Measurements from ENCODE around the gene DDHD1. TPM values are rescaled to one million over a fixed set of nuclear protein-coding genes. Genes with fewer than 3 reads are reported as not detected.

DDHD1 gene
- total and polyA plus RNA-seq, 2 experiments from 2014 or later: 6.2 to 18.8 TPM

GRCh38 chr14:53037016-53037415 lies 116.1 kb downstream of the DDHD1 start:
- no peaks in the 10 kb centered on the region for H3K9me2 ChIP-seq (replicated peaks; ENCODE audit: insufficient read depth)
- H3K4me1 ChIP-seq (ENCODE audit: insufficient read depth): peaks cover 17% of the 10 kb centered on the region
- H3K27ac ChIP-seq: no peak overlapping the region
- no peaks in the 10 kb centered on the region for H3K79me2 ChIP-seq
- no peak overlapping the region for H3K4me3 ChIP-seq
- no peak overlapping the region for H2AFZ ChIP-seq
- H3K27me3 ChIP-seq: no peaks in the 10 kb centered on the region
- no peaks in the 10 kb centered on the region for H4K20me1 ChIP-seq (ENCODE audit: insufficient read depth, poor library complexity, severe bottlenecking)
- no peaks in the 10 kb centered on the region for H3K36me3 ChIP-seq (replicated peaks; ENCODE audit: insufficient read depth, low read depth)
- DNase-seq (ENCODE audit: low spot score): no peak
- no peak overlapping the region for H3K4me2 ChIP-seq
- H3K9me3 ChIP-seq (ENCODE audit: low read depth): no peaks in the 10 kb centered on the region
- TF ChIP-seq EZH2phosphoT487 (IDR thresholded peaks at IDR 0.05; ENCODE audit: low read depth, severe bottlenecking, unreplicated experiment) (no peak), CTCF (IDR thresholded peaks at IDR 0.05; ENCODE audit: poor library complexity) (no peak), EZH2 (IDR thresholded peaks at IDR 0.05; ENCODE audit: borderline replicate concordance) (no peak)
- 88% methylated on average over 1 of the region's 1 CpG for WGBS (ENCODE audit: low lambda C conversion rate, missing lambda C conversion rate)

GRCh38 chr14:53035336-53036210 lies 117.5 kb downstream of the DDHD1 start:
- H3K4me3 ChIP-seq: no peak overlapping the region
- no peaks in the 10 kb centered on the region for H3K79me2 ChIP-seq
- no peak overlapping the region for H3K27ac ChIP-seq
- peaks cover 17% of the 10 kb centered on the region for H3K4me1 ChIP-seq (ENCODE audit: insufficient read depth)
- TF ChIP-seq CTCF (IDR thresholded peaks at IDR 0.05; ENCODE audit: poor library complexity) (no peak), EZH2phosphoT487 (IDR thresholded peaks at IDR 0.05; ENCODE audit: low read depth, severe bottlenecking, unreplicated experiment) (no peak), EZH2 (IDR thresholded peaks at IDR 0.05; ENCODE audit: borderline replicate concordance) (no peak)
- H4K20me1 ChIP-seq (ENCODE audit: insufficient read depth, poor library complexity, severe bottlenecking): no peaks in the 10 kb centered on the region
- H3K9me3 ChIP-seq (ENCODE audit: low read depth): no peaks in the 10 kb centered on the region
- no peak for DNase-seq (ENCODE audit: low spot score)
- H2AFZ ChIP-seq: no peak overlapping the region
- H3K36me3 ChIP-seq (replicated peaks; ENCODE audit: insufficient read depth, low read depth): no peaks in the 10 kb centered on the region
- no peaks in the 10 kb centered on the region for H3K27me3 ChIP-seq
- H3K9me2 ChIP-seq (replicated peaks; ENCODE audit: insufficient read depth): no peaks in the 10 kb centered on the region
- 85% methylated on average over 6 of the region's 6 CpGs for WGBS (ENCODE audit: low lambda C conversion rate, missing lambda C conversion rate)
- H3K4me2 ChIP-seq: no peak overlapping the region

GRCh38 chr14:53034688-53035230 lies 118.4 kb downstream of the DDHD1 start:
- Histone ChIP-seq H3K4me3 (no peak overlapping the region), H4K20me1 (ENCODE audit: insufficient read depth, poor library complexity, severe bottlenecking) (no peaks in the 10 kb centered on the region), H3K9me2 (replicated peaks; ENCODE audit: insufficient read depth) (no peaks in the 10 kb centered on the region), H3K36me3 (replicated peaks; ENCODE audit: insufficient read depth, low read depth) (no peaks in the 10 kb centered on the region), H3K4me1 (ENCODE audit: insufficient read depth) (peaks cover 17% of the 10 kb centered on the region), H3K27ac (no peak overlapping the region), H3K27me3 (no peaks in the 10 kb centered on the region), H2AFZ (no peak overlapping the region), H3K79me2 (no peaks in the 10 kb centered on the region), H3K9me3 (ENCODE audit: low read depth) (no peaks in the 10 kb centered on the region), H3K4me2 (no peak overlapping the region)
- no peak for DNase-seq (ENCODE audit: low spot score)
- WGBS (ENCODE audit: low lambda C conversion rate, missing lambda C conversion rate): 77% methylated on average over 3 of the region's 3 CpGs
- no peak for TF ChIP-seq EZH2phosphoT487 (IDR thresholded peaks at IDR 0.05; ENCODE audit: low read depth, severe bottlenecking, unreplicated experiment)
- TF ChIP-seq EZH2 (IDR thresholded peaks at IDR 0.05; ENCODE audit: borderline replicate concordance): no peak
- TF ChIP-seq CTCF (IDR thresholded peaks at IDR 0.05; ENCODE audit: poor library complexity): no peak
